Suppressor macrophage (primary cell): ENCODE data around the gene HOXA4.
A peak's percentile ranks its signal among the peaks of the same experiment; 100 is the strongest.

Experiments
- DNase-seq, 4 experiments: peaks; one replicate each; pipeline ENCODE4 v3.0.0-alpha.2; 2020 to 2022

The HOXA4 gene

GRCh38 chr7:27105301-27106031 is 25.1 kb downstream of the HOXA4 start:
- no peak for DNase-seq

GRCh38 chr7:27104341-27105058 is 26.1 kb downstream of the HOXA4 start:
- DNase-seq: no peak

DNA sequence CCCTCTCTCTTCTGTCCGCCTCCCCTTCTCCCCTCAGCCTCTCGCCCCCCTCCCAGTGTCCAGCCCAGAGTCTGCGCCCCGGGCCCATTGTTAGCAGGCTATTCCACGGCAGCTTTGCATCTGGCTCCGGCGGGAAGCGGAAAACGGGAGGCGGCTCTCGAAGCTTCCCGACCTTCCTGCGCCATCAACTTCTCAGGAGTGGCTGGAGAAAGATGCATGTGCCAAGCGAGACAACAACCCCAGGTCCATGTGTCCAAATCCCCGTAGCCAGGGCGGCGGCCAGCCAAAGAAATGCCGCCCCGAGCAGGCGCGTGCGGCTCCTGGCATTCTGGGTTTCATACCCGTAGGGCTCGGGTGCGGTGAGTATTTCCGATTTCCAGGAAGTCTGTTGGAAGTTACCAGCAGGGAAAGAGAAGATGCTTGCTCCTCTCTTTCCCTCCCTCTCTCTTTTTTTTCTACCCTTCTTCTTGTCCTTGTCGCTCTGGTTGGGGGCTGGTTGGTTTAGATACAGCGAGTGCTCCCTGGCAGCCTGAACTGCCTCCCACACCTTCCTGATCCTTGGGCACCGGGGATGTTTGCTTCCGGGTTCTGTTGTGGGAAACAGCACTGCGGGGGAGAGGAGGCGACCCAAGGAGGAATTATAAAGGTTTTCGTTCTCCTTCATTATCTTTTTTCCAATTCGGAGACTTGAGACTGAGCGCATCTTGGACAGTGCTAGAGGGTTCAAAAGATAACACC is 26.9 kb downstream of the HOXA4 start:
- peak in 2 of 4 experiments; percentile 15 to 22 for DNase-seq

GRCh38 chr7:27102581-27103442 is 27.7 kb downstream of the HOXA4 start, which contains the start of gene HOXA2:
Gene HOXA2, minus strand, starts transcription at chr7:27102683. Its CDS starts 183 bp downstream, at chr7:27102500.
- no peak for DNase-seq

- DNase-seq: peak in 1 of 4 experiments; percentile 29
These were observed 28.5 kb downstream of the HOXA4 start for GRCh38 chr7:27101957-27102580.

GRCh38 chr7:27101171-27101956 is 29.2 kb downstream of the HOXA4 start:
- DNase-seq: peak in 1 of 4 experiments; percentile 15

DNA sequence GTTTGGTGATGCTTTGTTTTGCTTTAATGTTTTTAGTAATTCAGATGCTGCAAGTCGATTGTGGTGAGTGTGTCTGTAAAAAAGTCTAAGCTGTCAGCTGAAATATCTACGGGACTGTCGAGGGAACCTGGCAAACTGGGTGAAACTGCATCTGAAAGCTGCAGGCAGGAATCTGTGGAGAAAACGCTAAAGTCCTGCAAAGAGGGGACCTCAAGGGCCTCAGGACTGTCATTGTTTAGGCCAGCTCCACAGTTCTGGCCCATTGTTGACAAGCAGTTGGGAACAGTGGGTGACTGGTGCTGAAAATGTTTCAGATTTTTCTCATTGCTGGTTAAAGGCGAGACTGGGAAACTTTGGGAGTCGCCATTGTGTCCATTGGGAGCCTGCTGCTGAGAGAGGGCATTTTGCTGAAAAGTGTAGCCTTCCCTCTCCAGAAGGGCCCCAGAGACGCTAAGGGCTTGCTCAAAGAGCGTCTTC is 29.8 kb downstream of the HOXA4 start:
- no peak for DNase-seq

DNA sequence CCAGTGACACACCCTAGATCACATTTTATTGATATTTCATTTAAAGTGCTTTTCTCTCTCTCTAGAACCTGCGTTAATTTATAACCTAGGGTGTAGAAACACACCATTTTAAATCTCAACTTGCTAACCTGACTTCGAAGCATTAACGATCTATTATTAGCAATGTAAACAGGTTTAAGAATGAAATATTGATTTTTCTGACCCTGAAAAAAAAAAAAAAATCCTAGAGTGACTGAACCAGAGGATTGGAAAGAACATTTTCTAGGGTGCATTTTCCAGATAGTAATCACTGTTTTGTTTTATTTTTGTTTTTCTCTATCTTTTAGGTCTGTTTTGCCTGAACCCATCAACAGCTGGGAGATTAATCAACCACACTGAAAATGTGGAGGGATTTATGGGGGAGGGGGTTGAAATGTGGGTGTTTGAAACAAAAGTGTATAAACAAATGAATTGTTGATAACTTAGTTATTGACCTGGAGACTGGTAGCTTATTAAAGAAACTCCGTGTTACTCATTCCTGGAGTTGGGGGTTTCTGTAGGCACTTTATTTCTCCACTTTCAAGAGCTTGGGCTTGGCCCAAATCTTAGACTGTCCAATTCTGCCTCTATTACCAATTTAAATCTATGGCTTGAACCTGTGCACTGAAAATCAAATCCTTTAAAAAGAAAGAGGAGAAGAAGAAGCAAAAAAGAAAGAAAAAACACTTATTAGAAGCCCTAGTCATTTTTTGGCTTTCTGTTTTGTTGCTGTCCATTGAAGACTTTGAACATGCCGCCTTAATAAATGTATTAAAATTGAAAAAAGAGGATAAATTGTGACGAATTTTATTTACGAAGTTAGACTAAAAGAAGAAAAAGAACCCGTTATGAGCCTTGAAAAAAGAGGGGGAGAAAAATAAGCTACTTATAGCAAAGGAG is 30.8 kb downstream of the HOXA4 start:
- DNase-seq: no peak

DNA sequence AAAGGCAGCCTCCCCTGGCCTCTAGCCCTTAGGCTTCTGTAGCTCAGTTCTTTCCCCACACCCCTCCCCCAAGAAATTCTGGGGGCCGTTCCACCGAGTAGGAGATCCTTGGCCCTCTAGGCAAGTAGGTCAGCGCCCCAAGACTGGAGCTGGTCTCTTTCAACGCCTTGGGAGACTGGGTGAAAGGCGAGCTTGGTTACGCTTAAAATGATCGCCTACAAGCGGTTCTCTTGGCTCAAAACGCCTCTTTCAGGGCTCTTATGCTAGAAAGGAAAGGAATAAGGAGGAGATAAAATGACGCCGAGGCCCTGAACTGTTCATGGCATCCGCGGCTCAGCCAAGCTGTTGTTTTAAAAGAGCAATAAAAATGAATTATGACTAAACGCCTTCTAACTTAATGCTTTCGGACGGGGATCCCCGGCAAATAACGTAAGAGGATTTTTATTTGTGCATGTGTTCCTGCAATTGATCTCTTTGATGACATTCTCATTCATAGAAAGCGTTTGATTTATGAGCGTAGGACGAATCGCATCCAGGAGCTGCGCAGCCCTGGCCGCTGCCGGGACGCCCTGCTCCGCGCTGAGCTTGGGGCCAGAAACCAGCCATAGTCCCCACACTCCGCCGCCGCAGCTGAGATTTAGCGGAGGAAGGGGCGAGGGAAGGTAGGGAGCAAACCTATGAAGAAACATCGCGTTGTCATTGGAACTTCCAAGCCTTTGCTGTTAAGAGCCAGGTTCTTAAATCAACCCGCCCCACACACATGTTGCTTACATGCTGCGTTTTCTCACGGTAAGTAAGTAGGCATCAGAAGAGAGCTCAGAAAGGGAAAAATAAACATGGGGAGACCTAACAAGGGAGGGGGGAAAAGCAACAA is 31.7 kb downstream of the HOXA4 start:
- DNase-seq: peak in 1 of 4 experiments; percentile 12

GRCh38 chr7:27097686-27098577 is 32.6 kb downstream of the HOXA4 start:
- DNase-seq: peak in 1 of 4 experiments; percentile 54

DNA sequence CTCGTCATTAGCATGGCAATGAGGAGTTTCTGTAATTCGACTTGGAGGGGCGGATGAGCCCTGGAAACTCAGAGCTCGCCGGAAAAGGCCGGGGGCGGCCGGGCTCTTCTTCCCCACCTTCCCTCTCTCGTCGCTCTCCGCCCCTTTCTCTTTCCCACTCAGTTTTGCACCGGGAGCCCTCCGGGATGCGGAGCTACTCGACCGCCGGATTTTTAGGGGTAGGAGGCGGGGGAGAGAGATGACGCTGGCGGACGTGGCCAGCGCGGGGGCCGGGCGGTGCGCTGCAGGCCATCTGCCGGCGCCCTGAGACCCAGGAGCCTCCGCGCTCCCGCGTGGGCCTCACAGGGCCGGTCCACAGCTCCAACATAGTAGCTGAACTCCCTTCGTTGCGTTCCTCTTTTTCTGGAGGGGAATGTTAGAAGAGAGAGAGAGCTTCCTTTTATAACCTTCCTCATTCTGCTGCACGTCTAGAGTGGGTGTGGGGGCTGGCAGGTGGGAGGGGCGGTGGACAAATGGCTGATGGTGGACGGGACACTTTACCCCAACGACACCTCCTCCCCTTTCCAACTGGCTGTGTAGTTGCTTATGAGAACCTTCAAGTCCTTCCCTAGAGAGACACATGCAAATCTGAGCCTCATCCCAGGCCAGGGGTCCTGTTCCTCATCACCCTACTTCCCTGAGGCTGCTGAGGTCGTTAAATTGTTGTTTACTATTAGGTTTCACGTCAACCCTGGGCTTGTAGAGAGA is 33.6 kb downstream of the HOXA4 start:
- peak; percentile 82 to 94 (median 92) for DNase-seq

DNA sequence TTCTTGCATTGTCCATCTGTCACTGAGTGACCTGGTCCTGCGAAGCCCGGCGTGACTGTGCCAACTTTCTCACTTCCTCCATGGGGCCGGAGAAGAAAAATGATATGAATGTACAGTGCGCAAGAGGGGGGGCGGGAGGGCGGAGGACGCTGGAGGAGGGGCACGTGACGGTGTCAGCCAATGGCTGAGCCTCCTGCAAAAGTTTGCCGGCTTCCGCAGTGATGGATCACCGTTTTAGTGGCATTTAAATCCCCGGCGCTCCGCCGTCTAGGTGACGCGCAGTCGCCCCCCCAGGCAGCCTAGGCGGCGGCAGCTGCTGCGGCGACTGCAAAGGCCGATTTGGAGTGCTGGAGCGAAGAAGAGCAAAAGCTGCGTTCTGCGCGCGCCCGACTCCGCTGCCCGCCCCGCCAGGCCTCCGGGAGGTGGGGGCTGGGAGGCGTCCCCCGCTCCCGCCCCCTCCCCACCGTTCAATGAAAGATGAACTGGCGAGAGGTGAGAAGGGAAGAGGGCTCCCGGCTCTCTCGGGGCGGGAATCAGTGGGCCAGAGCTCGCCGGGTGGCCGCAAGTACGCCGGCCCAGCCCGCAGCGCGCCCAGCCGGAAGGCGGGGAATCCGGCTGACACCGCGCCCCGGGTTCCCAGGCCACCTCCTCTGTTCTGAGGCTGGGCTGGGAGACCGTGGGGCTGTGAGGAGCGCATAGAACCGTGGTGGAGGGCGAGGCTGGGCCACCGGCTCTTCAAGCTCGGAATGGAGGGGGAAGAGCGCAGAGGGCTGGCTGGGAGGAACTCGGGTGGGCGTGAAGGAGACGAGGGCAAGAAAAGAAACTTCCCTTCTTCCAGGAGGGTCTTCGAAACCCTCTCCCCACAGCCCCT is 34.4 kb downstream of the HOXA4 start, which contains the start of gene HOXA1:
Gene HOXA1 (minus strand): TSS at position 104 of the 871 bp plus-strand sequence. CDS start 88 bp downstream, at position 16.
- DNase-seq: peak; percentile 86 to 93 (median 92)

- peak in 1 of 4 experiments; percentile 23 for DNase-seq
These were observed 35.3 kb downstream of the HOXA4 start for GRCh38 chr7:27095050-27095896.

DNA sequence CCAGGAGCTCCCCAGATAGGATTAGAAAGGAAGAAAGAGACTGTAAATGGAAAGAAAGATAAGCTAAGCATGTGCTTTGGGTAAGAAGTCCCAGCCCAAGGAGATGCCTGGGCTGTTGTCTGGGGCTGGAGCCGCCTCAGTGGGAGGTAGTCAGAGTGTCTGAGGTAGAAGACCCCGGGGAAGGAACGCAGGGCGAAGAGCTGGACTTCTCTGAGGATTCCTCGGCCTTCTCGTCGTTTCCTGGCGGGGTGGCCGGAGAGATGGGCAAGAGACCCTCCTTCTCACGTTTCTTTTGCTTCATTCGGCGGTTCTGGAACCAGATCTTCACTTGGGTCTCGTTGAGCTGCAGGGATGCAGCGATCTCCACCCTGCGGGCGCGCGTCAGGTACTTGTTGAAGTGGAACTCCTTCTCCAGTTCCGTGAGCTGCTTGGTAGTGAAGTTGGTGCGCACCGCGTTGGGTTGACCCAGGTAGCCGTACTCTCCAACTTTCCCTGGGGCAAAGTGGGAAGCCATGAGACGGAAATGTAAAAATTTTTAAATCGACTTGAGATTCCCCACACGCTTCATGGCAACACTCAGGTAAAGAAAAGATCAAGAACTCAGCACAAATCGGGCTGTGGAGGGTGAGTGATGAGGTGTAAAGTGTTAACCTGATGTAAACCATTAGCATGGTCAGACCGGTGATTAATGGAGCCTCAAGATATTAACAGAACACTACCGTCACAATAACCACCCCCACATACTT is 36.1 kb downstream of the HOXA4 start:
- DNase-seq: no peak
